SK-N-MC (cell line): Measurements from ENCODE around the gene ASXL2.

Experiments used
- EZH2 ChIP-seq: fragments of 200-600 bp; sonication (generic); IDR thresholded peaks from one replicate; pipeline ENCODE4 v1.6.1; 2017; ENCODE audit warnings: antibody characterized with exemption
- FOXP2 ChIP-seq: optimal IDR thresholded peaks from 2 replicates; pipeline ENCODE3; 2011; ENCODE audit warnings: mild to moderate bottlenecking, moderate library complexity; ENCODE audit not compliant: insufficient read depth; ENCODE audit errors: extremely low read length, control extremely low read depth
- POLR2AphosphoS5 ChIP-seq: IDR thresholded peaks from 2 replicates; pipeline ENCODE4 v1.6.1; 2012; ENCODE audit warnings: mild to moderate bottlenecking, low read depth, low read length, borderline replicate concordance

DNA sequence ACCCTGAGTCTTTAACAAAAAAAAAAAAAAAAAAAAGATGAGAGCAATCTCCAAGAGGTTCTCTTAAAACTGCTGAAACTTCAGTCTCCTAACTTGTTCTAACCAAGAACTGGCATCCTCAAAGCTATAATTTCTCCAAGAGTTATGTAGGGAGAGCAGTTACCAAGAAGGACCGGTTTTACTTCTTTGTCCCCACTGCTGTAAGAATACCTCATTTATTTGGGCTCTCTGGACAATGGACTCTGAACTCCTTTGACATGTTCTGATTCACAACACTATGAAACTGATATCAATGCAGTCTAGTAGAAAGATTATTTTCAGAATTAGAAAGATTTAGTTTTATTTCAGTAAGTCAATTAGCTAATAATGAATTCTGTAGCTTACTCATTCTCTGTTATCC is 120.4 kb downstream of the ASXL2 start:
- TF ChIP-seq EZH2, result no peak
- TF ChIP-seq POLR2AphosphoS5, result no peak
- TF ChIP-seq FOXP2, result no peak
